ENCODE measurements around the gene SLC7A8.

Gene SLC7A8

GRCh38 chr14:23137192-23137812, 46.2 kb downstream of the SLC7A8 start:
- Histone ChIP-seq H3K4me1 (ENCODE audit: control insufficient read depth, insufficient read depth, low read length) (peaks cover 31% of the 10 kb centered on the region), H3K4me3 (ENCODE audit: low read length) (no peak overlapping the region), H3K36me3 (ENCODE audit: control insufficient read depth, insufficient read depth, low read length) (peaks cover 12% of the 10 kb centered on the region), H3K27me3 (ENCODE audit: control insufficient read depth, insufficient read depth, low read length) (no peaks in the 10 kb centered on the region), H3K9me3 (ENCODE audit: control insufficient read depth, low read length) (no peaks in the 10 kb centered on the region), H3K9ac (ENCODE audit: low read length) (peak overlapping the region; percentile 16)

GRCh38 chr14:23136566-23137133, 46.8 kb downstream of the SLC7A8 start:
- no peaks in the 10 kb centered on the region for H3K9me3 ChIP-seq (ENCODE audit: control insufficient read depth, low read length)
- H3K27me3 ChIP-seq (ENCODE audit: control insufficient read depth, insufficient read depth, low read length): no peaks in the 10 kb centered on the region
- no peak overlapping the region for H3K4me3 ChIP-seq (ENCODE audit: low read length)
- peaks cover 12% of the 10 kb centered on the region for H3K36me3 ChIP-seq (ENCODE audit: control insufficient read depth, insufficient read depth, low read length)
- H3K9ac ChIP-seq (ENCODE audit: low read length): no peak overlapping the region
- H3K4me1 ChIP-seq (ENCODE audit: control insufficient read depth, insufficient read depth, low read length): peaks cover 26% of the 10 kb centered on the region

DNA sequence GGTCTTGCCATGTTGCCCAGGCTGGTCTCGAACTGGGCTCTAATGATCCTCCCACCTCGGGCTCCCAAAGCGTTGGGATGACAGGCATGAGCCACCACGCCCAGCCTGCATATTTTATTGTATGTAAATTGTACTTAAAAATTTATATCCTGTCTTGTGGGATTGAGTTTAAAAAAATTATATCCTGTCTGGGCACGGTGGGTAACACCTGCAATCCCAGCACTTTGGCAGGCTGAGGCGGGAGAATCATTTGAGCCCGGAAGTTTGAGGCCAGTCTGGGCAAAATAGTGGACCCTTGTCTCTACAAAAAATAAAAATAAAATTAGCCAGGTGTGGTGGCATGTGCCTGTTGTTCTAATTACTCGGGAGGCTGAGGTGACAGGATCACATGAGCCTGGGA, 50.5 kb downstream of the SLC7A8 start:
- Histone ChIP-seq H3K27me3 (ENCODE audit: control insufficient read depth, insufficient read depth, low read length) (no peaks in the 10 kb centered on the region), H3K4me1 (ENCODE audit: control insufficient read depth, insufficient read depth, low read length) (peaks cover 12% of the 10 kb centered on the region), H3K36me3 (ENCODE audit: control insufficient read depth, insufficient read depth, low read length) (peaks cover 19% of the 10 kb centered on the region), H3K4me3 (ENCODE audit: low read length) (no peak overlapping the region), H3K9ac (ENCODE audit: low read length) (no peak overlapping the region), H3K9me3 (ENCODE audit: control insufficient read depth, low read length) (no peaks in the 10 kb centered on the region)

DNA sequence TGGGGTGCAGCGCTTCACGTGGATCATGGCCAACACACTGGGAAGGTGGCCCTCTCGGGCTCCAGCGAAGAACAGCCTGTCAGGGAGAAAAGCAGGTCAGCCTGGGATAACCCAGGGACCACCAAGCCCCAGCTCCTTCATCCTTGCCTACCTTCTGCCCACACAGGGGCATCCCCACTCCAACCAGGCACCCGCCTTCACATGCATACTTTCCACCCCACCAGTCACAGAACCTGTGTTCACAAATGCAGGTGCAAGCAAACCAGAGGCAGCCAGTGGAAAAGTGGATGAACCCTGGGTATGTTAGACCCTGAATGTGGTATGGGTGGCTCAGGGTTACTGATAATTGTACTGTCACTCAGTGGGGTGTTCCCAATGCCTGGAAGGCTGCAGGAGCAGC, 52.0 kb downstream of the SLC7A8 start:
- Histone ChIP-seq H3K4me3 (ENCODE audit: low read length) (no peak overlapping the region), H3K9me3 (ENCODE audit: control insufficient read depth, low read length) (no peaks in the 10 kb centered on the region), H3K27me3 (ENCODE audit: control insufficient read depth, insufficient read depth, low read length) (no peaks in the 10 kb centered on the region), H3K4me1 (ENCODE audit: control insufficient read depth, insufficient read depth, low read length) (no peaks in the 10 kb centered on the region), H3K9ac (ENCODE audit: low read length) (no peak overlapping the region), H3K36me3 (ENCODE audit: control insufficient read depth, insufficient read depth, low read length) (peaks cover 11% of the 10 kb centered on the region)

GRCh38 chr14:23130871-23131270, 52.6 kb downstream of the SLC7A8 start:
- Histone ChIP-seq H3K9ac (ENCODE audit: low read length) (no peak overlapping the region), H3K4me1 (ENCODE audit: control insufficient read depth, insufficient read depth, low read length) (no peaks in the 10 kb centered on the region), H3K27me3 (ENCODE audit: control insufficient read depth, insufficient read depth, low read length) (no peaks in the 10 kb centered on the region), H3K36me3 (ENCODE audit: control insufficient read depth, insufficient read depth, low read length) (peaks cover 7% of the 10 kb centered on the region), H3K9me3 (ENCODE audit: control insufficient read depth, low read length) (no peaks in the 10 kb centered on the region), H3K4me3 (ENCODE audit: low read length) (no peak overlapping the region)

DNA sequence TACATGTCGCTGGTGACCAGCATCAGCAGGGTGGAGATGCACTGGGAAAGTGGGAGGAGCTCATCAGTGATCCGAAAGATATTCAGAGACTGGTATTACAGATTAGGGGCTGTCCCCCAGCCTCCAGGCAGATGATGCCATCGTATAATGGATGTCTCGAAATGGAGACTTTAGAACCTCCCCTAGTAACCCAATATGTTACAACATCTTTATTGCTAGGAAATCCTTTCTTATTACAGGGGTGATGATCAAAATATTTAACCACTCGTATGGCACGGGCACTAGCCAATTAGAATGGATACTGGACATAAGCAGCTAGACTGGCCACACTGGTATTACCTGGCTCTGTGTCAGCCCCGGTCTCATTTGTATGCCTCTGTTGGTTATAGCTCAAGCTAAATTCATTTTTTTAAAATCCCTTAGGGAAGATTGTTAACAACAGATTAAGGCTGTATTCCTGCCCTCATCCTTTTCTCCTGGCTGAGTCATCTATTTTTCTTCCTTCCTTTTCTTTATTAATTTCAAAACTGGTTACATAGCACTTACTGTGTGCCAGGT, 53.6 kb downstream of the SLC7A8 start:
- no peak overlapping the region for H3K9ac ChIP-seq (ENCODE audit: low read length)
- no peaks in the 10 kb centered on the region for H3K9me3 ChIP-seq (ENCODE audit: control insufficient read depth, low read length)
- H3K4me3 ChIP-seq (ENCODE audit: low read length): no peak overlapping the region
- H3K27me3 ChIP-seq (ENCODE audit: control insufficient read depth, insufficient read depth, low read length): no peaks in the 10 kb centered on the region
- H3K36me3 ChIP-seq (ENCODE audit: control insufficient read depth, insufficient read depth, low read length): peaks cover 7% of the 10 kb centered on the region
- no peaks in the 10 kb centered on the region for H3K4me1 ChIP-seq (ENCODE audit: control insufficient read depth, insufficient read depth, low read length)

GRCh38 chr14:23128969-23129758, 54.3 kb downstream of the SLC7A8 start:
- Histone ChIP-seq H3K4me3 (ENCODE audit: low read length) (no peak overlapping the region), H3K9me3 (ENCODE audit: control insufficient read depth, low read length) (no peaks in the 10 kb centered on the region), H3K36me3 (ENCODE audit: control insufficient read depth, insufficient read depth, low read length) (peaks cover 7% of the 10 kb centered on the region), H3K9ac (ENCODE audit: low read length) (no peak overlapping the region), H3K27me3 (ENCODE audit: control insufficient read depth, insufficient read depth, low read length) (no peaks in the 10 kb centered on the region), H3K4me1 (ENCODE audit: control insufficient read depth, insufficient read depth, low read length) (no peaks in the 10 kb centered on the region)

GRCh38 chr14:23127861-23128260, 55.6 kb downstream of the SLC7A8 start:
- H3K9ac ChIP-seq (ENCODE audit: low read length): no peak overlapping the region
- H3K4me1 ChIP-seq (ENCODE audit: control insufficient read depth, insufficient read depth, low read length): peaks cover 13% of the 10 kb centered on the region
- H3K9me3 ChIP-seq (ENCODE audit: control insufficient read depth, low read length): no peaks in the 10 kb centered on the region
- H3K27me3 ChIP-seq (ENCODE audit: control insufficient read depth, insufficient read depth, low read length): no peaks in the 10 kb centered on the region
- no peak overlapping the region for H3K4me3 ChIP-seq (ENCODE audit: low read length)
- H3K36me3 ChIP-seq (ENCODE audit: control insufficient read depth, insufficient read depth, low read length): peaks cover 7% of the 10 kb centered on the region

DNA sequence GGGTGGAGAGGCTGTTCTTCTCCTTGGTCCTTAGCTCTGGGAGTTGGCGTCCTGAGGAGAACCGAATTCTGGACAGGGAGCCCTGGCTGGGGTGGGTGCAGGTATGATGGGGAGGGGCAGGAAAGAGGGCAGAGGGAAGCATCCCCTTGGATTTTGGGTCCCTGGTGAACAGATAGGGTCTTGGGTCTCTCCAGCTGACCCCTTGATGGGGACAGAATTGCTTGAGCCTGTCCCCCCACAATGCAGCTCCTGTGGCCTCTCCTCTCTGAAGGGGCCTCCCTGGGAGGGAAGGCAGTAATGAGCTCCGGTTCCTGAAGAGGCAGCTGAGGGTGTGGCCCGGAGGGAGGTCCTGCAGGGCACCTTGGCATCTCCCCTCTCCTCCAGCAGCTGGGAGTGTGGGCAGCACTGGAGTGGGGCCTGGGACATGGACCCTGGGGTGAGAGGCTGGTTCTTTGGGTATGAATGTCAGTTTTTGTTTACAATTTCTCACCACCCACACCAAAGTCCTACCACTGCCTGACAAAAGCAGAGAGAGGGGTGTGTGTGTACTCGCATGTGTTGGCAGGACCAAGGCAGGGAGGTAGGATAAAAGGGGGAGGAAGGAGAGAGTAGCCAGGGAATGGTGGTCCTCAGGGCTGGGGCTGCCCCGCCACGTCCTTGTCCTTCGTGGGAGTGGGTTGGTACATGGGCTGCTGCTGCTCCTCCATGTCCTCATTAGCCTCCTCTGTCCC, 56.7 kb downstream of the SLC7A8 start:
- Histone ChIP-seq H3K4me3 (ENCODE audit: low read length) (no peak overlapping the region), H3K9me3 (ENCODE audit: control insufficient read depth, low read length) (no peaks in the 10 kb centered on the region), H3K27me3 (ENCODE audit: control insufficient read depth, insufficient read depth, low read length) (no peaks in the 10 kb centered on the region), H3K4me1 (ENCODE audit: control insufficient read depth, insufficient read depth, low read length) (peaks cover 15% of the 10 kb centered on the region), H3K9ac (ENCODE audit: low read length) (no peak overlapping the region), H3K36me3 (ENCODE audit: control insufficient read depth, insufficient read depth, low read length) (peaks cover 7% of the 10 kb centered on the region)

GRCh38 chr14:23125933-23126524, 57.4 kb downstream of the SLC7A8 start:
- Histone ChIP-seq H3K27me3 (ENCODE audit: control insufficient read depth, insufficient read depth, low read length) (no peaks in the 10 kb centered on the region), H3K4me3 (ENCODE audit: low read length) (no peak overlapping the region), H3K36me3 (ENCODE audit: control insufficient read depth, insufficient read depth, low read length) (peaks cover 7% of the 10 kb centered on the region), H3K4me1 (ENCODE audit: control insufficient read depth, insufficient read depth, low read length) (peaks cover 21% of the 10 kb centered on the region), H3K9ac (ENCODE audit: low read length) (no peak overlapping the region), H3K9me3 (ENCODE audit: control insufficient read depth, low read length) (no peaks in the 10 kb centered on the region)

DNA sequence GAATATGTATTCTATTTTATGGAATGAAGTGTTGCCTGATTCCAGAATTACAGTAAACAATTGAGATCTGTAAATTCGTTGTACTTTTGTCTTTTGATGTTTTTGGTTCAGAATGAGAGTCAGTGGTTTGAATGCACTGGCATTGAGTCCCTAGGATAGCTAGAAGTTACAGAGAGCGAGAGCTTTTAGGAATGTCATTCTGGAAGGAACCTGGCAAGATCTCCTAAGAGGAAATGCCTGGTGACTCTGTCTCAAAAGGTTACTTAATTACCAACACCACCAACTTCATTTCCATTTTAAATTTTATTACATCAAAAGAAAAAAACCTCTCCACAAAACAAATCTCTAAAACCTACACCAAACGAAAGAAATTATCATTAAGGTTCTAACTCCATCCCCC, 58.4 kb downstream of the SLC7A8 start:
- Histone ChIP-seq H3K9me3 (ENCODE audit: control insufficient read depth, low read length) (no peaks in the 10 kb centered on the region), H3K4me1 (ENCODE audit: control insufficient read depth, insufficient read depth, low read length) (peaks cover 23% of the 10 kb centered on the region), H3K36me3 (ENCODE audit: control insufficient read depth, insufficient read depth, low read length) (peaks cover 7% of the 10 kb centered on the region), H3K27me3 (ENCODE audit: control insufficient read depth, insufficient read depth, low read length) (no peaks in the 10 kb centered on the region), H3K4me3 (ENCODE audit: low read length) (no peak overlapping the region), H3K9ac (ENCODE audit: low read length) (no peak overlapping the region)

Data from mucosa of stomach (tissue), 1 donor.